NCI-H1436 treated with DMSO at 0.1 percent for 48 hours (cell line): ENCODE measurements around the gene ZNF407.

Source experiments
- DNase-seq: peaks from one replicate; lab custom pipeline; 2025; lab: John Stamatoyannopoulos, UW

Gene ZNF407

GRCh38 chr18:74579496-74580065 is 18.1 kb upstream of the ZNF407 start:
- DNase-seq: no peak

GRCh38 chr18:74582642-74583041 is 15.0 kb upstream of the ZNF407 start:
- DNase-seq: no peak

- DNase-seq: no peak
These were observed 10.2 kb upstream of the ZNF407 start for GRCh38 chr18:74587441-74587840.

- DNase-seq: no peak
These were observed 8.6 kb upstream of the ZNF407 start for GRCh38 chr18:74589021-74589420.

GRCh38 chr18:74589811-74590210 is 7.9 kb upstream of the ZNF407 start:
- DNase-seq: no peak

- no peak for DNase-seq
These were observed 7.0 kb upstream of the ZNF407 start for GRCh38 chr18:74590671-74591070.

- DNase-seq: no peak
These were observed 2.2 kb upstream of the ZNF407 start for GRCh38 chr18:74595431-74595830.

GRCh38 chr18:74597034-74597661 is 522 bp upstream of the ZNF407 start:
- DNase-seq: no peak

GRCh38 chr18:74598350-74599001 is 806 bp downstream of the ZNF407 start:
- DNase-seq: no peak

- no peak for DNase-seq
These were observed 6.7 kb downstream of the ZNF407 start for GRCh38 chr18:74604361-74604760.

GRCh38 chr18:74604774-74605173 is 7.1 kb downstream of the ZNF407 start:
- DNase-seq: no peak

- DNase-seq: no peak
These were observed 11.0 kb downstream of the ZNF407 start for GRCh38 chr18:74608681-74609080.

- DNase-seq: no peak
These were observed 11.9 kb downstream of the ZNF407 start for GRCh38 chr18:74609535-74609934.

- no peak for DNase-seq
These were observed 12.5 kb downstream of the ZNF407 start for GRCh38 chr18:74610051-74610615.

- DNase-seq: no peak
These were observed 13.2 kb downstream of the ZNF407 start for GRCh38 chr18:74610860-74611259.

- no peak for DNase-seq
These were observed 14.1 kb downstream of the ZNF407 start for GRCh38 chr18:74611765-74612164.

- no peak for DNase-seq
These were observed 15.7 kb downstream of the ZNF407 start for GRCh38 chr18:74613381-74613780.

- no peak for DNase-seq
These were observed 18.8 kb downstream of the ZNF407 start for GRCh38 chr18:74616494-74616893.

- DNase-seq: no peak
These were observed 19.8 kb downstream of the ZNF407 start for GRCh38 chr18:74617486-74617885.

- no peak for DNase-seq
These were observed 24.4 kb downstream of the ZNF407 start for GRCh38 chr18:74622072-74622471.

- DNase-seq: no peak
These were observed 25.6 kb downstream of the ZNF407 start for GRCh38 chr18:74623047-74623816.

- DNase-seq: no peak
These were observed 26.8 kb downstream of the ZNF407 start for GRCh38 chr18:74624466-74624865.

GRCh38 chr18:74625157-74625556 is 27.5 kb downstream of the ZNF407 start:
- no peak for DNase-seq
